Neural cell (in vitro differentiated cells): ENCODE results near the gene HOMEZ. TPM values are rescaled to one million over a fixed set of nuclear protein-coding genes. Genes with fewer than 3 reads are reported as not detected.

Source experiments
- polyA plus RNA-seq: library from polyadenylated mRNA; depleted of rRNA; stranded (reverse); fragments of >200 nt; gene quantifications from 2 replicates; pipeline ENCODE4 v1.2.3, GENCODE V29; 2014
- small RNA-seq, 3 experiments: library from RNA; depleted of rRNA; stranded (forward); fragments of <200 nt; gene quantifications; one replicate each; pipeline ENCODE3, GENCODE V24; 2012

HOMEZ gene
- polyA plus RNA-seq, 1 donor from 2014 or later: 6.6 TPM

Small RNA genes lying within 50 kb of the gene (small RNA-seq; reads per million reads assigned to genes)
- gene AL049829.1 (0 reads per million in 3 experiments), gene RNU6-1046P (0 reads per million in 3 experiments)

Other genes with a start within 250 kb of the HOMEZ start
- gene PSMB11, start 243.9 kb downstream of the HOMEZ start, polyA plus RNA-seq: not detected in 2 replicates
- 31.7 and 37.0 TPM in 2 replicates for gene CDH24, start 228.6 kb downstream of the HOMEZ start, polyA plus RNA-seq
- gene ACIN1, start 191.0 kb downstream of the HOMEZ start, polyA plus RNA-seq: 132 and 143 TPM in 2 replicates
- gene C14orf119, start 190.6 kb downstream of the HOMEZ start, polyA plus RNA-seq: 23.3 and 26.4 TPM in 2 replicates
- not detected in 2 replicates for gene CIROP, start 181.1 kb downstream of the HOMEZ start, polyA plus RNA-seq
- gene CEBPE, start 166.9 kb downstream of the HOMEZ start, polyA plus RNA-seq: not detected in 2 replicates
- 0.21 and 1.7 TPM in 2 replicates for gene SLC7A8, start 102.5 kb downstream of the HOMEZ start, polyA plus RNA-seq
- not detected in 2 replicates for gene RNF212B, start 48.2 kb downstream of the HOMEZ start, polyA plus RNA-seq
- gene PPP1R3E, start 16.7 kb upstream of the HOMEZ start, polyA plus RNA-seq: 16.1 and 17.2 TPM in 2 replicates
- 35.8 and 50.8 TPM in 2 replicates for gene BCL2L2, start 20.7 kb upstream of the HOMEZ start, polyA plus RNA-seq
- 431 and 532 TPM in 2 replicates for gene PABPN1, start 35.3 kb upstream of the HOMEZ start, polyA plus RNA-seq
- 182 and 201 TPM in 2 replicates for gene SLC22A17, start 66.8 kb upstream of the HOMEZ start, polyA plus RNA-seq
- 0.48 and 0.92 TPM in 2 replicates for gene EFS, start 79.0 kb upstream of the HOMEZ start, polyA plus RNA-seq
- not detected in 2 replicates for gene IL25, start 86.7 kb upstream of the HOMEZ start, polyA plus RNA-seq
- not detected in 2 replicates for gene CMTM5, start 90.9 kb upstream of the HOMEZ start, polyA plus RNA-seq
- not detected in 2 replicates for gene MYH6, start 122.1 kb upstream of the HOMEZ start, polyA plus RNA-seq
- 0.08 and 0.12 TPM in 2 replicates for gene MYH7, start 149.5 kb upstream of the HOMEZ start, polyA plus RNA-seq
- 123 and 137 TPM in 2 replicates for gene NGDN, start 183.6 kb upstream of the HOMEZ start, polyA plus RNA-seq